Measurements from ENCODE around the gene LAMA5. TPM values are rescaled to one million over a fixed set of nuclear protein-coding genes. Genes with fewer than 3 reads are reported as not detected.

The LAMA5 gene
- total RNA-seq, 4 donors from 2014 or later = 45.5 to 115 (median 62.5) TPM

DNA sequence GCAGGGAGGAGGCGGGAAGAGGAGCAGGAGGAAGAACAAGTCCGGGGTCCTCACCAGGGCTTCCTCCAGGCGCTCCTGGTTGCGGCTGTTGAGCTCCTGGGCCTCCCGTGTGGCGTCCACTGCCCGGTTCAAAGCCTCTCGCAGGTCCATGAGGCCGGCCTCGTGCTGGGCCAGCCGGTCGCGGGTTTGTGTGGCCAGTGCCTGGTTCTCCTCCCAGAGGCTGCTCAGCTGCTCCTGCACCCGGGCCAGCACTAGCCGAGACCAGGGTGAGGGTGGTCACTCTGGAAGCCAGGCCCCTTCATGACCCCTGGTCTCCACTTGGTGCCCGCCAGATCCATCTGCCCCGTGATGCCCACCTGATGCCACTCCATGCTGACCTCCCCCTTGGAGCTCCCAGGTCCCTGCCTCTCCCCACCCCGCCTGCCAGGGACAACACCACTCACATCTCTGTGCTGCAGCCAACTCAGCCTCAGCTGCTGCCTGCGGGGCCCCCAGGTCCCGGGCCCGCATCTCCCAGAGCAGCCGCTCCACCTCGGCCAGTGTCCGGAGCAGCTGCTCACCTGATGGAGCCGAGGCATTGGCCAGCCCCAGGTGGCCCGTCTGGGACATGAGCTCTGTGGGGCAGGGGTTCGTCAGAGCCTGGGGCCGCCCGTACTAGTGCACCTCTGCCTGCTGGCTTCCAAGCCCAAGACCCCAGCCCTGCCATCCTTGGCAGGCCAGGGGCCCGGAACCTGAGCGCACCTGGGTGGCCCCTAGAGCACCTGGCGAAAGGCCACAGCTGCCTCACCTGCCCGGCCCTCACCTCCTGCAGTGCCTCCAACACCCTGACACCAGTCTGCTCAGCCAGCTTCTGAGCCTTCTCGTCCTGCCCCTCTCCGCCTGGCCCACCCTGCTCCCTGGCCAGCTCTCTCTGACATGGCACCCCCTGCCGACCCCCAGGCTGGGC lies 48.4 kb downstream of the LAMA5 start:
- ATAC-seq (ENCODE audit: low FRiP score) (no peak), DNase-seq (ENCODE audit: low spot score) (no peak)
- TF ChIP-seq, protein P1, sequence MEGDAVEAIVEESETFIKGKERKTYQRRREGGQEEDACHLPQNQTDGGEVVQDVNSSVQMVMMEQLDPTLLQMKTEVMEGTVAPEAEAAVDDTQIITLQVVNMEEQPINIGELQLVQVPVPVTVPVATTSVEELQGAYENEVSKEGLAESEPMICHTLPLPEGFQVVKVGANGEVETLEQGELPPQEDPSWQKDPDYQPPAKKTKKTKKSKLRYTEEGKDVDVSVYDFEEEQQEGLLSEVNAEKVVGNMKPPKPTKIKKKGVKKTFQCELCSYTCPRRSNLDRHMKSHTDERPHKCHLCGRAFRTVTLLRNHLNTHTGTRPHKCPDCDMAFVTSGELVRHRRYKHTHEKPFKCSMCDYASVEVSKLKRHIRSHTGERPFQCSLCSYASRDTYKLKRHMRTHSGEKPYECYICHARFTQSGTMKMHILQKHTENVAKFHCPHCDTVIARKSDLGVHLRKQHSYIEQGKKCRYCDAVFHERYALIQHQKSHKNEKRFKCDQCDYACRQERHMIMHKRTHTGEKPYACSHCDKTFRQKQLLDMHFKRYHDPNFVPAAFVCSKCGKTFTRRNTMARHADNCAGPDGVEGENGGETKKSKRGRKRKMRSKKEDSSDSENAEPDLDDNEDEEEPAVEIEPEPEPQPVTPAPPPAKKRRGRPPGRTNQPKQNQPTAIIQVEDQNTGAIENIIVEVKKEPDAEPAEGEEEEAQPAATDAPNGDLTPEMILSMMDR (IDR thresholded peaks at IDR 0.05) = no peak

DNA sequence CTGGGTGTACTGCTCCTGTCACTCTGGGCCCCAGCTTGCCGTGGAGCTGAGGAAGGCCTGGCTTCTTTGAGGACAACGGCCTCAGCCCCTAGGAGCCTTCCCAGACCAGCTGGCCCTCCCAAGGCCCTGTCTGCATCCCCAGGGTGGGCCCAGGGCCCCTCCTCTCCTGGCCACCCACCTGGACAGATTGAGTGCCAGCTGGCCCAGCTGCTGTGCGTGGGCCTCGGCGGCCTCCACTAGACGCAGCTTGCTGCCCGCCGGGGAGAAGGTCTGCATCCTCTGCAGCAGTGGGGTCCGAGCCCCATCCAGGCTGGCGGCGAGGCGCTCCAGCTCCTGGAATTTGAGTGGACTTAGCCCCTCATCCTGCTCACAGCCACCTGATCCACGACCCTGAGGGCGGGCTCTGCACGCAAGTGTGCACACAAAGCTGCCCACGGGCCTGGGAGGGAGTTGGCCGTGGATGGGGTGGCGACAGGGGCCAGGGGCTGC lies 49.9 kb downstream of the LAMA5 start:
- TF ChIP-seq, protein P1 (IDR thresholded peaks at IDR 0.05) = no peak
- no peak for ATAC-seq (ENCODE audit: low FRiP score)
- no peak for DNase-seq (ENCODE audit: low spot score)

DNA sequence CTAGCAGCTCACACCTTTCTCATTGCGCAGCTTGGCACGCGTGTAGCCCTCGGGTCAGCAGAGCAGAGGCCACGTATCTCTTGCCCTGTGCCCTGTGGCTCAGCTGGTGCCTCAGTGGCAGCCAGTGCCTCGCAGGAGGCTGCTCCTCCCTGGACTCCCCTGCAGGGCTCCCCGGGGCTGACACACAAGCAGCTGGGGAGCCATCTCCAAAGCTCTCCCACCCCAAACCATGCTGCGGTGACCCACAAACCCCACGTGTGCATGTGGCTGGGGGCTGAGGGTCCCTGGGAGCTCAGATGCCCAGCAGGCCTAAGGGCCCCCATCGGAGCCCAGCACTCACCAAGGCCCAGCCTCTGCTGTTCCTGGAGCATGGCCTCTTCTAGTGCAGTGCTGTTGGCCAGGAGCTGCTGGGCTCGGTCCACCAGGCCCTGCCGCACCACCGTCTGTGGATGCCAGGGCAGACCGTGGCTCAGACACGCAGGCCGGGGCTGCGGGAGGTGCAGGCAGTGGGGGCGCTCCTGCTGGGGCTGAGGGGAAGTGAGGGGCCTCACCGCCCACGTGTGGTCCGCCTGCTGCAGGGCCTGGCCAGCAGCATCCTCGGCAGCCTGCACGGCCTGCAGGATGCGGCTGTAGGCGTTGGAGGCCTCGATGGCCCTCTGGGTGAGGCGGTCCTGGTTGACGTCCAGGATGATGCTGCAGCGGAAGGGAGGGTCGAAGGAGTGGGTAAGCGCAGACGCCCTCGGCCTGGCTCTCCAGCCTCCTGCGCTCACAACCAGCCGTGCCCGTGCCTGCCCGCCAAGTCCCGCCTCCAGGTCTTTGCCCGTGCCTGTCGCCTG lies 50.6 kb downstream of the LAMA5 start:
- ATAC-seq (ENCODE audit: low FRiP score) = no peak
- no peak for DNase-seq (ENCODE audit: low spot score)
- TF ChIP-seq, protein P1 (IDR thresholded peaks at IDR 0.05) = no peak

DNA sequence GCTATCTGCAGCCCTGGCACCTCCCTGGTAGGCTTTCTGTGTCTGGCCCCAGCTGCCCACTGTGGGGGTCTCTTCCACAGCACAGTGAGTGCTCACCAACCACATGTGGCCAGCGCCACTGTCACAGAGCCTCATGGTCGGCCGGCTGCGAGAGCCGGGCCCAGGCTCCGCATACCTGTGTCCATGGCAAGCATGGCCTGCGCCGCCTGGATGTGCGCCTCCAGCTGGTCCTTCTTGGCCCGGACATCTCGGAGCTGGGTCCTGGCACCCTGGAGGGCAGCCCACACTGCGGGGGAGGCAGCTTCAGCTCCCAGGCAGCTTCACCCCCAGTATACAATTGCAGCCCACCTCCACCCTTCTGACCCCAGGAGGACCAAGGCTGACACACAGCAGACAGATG lies 51.3 kb downstream of the LAMA5 start:
- DNase-seq (ENCODE audit: low spot score) (no peak), ATAC-seq (ENCODE audit: low FRiP score) (no peak)
- TF ChIP-seq, protein P1 (IDR thresholded peaks at IDR 0.05) = no peak

DNA sequence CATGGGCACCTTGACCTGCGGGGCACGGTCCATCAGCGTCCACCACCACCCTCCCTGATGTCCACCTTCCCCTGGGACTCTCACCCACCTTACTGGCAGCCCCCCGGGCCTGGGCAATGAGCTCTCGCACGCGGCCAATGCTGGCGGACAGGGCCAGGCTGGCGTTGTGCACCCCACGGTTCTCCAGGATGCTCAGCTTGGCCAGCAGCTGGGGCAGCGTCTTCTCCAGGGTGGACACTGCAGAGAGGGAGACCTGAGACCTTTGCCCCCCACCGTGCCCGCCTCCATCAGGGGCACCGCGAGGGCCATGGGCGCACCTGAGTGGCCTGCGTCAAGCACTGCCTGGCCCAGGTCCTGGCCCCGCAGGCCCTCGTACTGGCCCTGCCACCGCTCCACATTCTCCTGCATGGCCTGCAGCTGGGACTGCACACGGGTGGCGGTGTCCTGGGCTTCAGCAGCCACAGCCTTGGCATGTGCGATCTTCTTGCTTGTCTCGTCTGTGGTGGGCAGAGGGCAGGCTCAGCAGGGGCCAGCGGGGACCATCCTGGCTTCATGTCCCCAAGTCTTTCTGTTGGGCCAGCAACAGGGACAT lies 52.3 kb downstream of the LAMA5 start:
- no peak for ATAC-seq (ENCODE audit: low FRiP score)
- TF ChIP-seq, protein P1 (IDR thresholded peaks at IDR 0.05) = no peak
- DNase-seq (ENCODE audit: low spot score) = no peak

DNA sequence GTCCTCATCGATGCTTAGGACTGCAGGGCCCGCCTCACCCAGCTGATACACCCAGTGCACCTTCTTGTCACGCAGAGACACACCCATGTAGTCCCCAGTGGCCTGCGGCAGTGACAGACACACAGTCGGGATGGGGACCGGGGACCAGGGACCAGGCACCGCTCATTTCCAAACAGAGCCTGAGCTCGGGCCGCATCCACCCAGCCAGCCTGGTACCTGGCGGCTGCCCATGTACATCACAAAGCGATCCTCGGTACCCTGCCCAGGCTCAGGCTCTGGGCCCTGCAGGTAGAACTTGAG lies 52.8 kb downstream of the LAMA5 start:
- TF ChIP-seq, protein P1 (IDR thresholded peaks at IDR 0.05) = no peak
- no peak for ATAC-seq (ENCODE audit: low FRiP score)
- DNase-seq (ENCODE audit: low spot score) = no peak

Data from omental fat pad (tissue), 4 donors.